SK-N-SH (cell line): ENCODE data around the gene KLK2. TPM values are rescaled to one million over a fixed set of nuclear protein-coding genes. Genes with fewer than 3 reads are reported as not detected.

ENCODE experiments used
- CTCF ChIA-PET: fragments of 300-600, 350-600 bp; formaldehyde crosslinking; extraction: SDS; loops from one replicate; lab custom pipeline; 2021; lab: Yijun Ruan, JAX
- POLR2A ChIA-PET: fragments of 350-600 bp; sonication (Branson Sonifier 250); formaldehyde crosslinking; extraction: SDS; loops from one replicate; lab custom pipeline; 2020; ENCODE audit warnings: antibody characterized with exemption, inconsistent platforms; lab: Yijun Ruan, JAX
- DNase-seq: peaks from one replicate; pipeline ENCODE4 v3.0.0; 2012
- H2AFZ ChIP-seq: fragments of 200-600 bp; sonication (generic); 2 replicates; pipeline ENCODE4 v1.8.1; 2016; ENCODE audit warnings: antibody characterized with exemption, mild to moderate bottlenecking, low read depth
- H3F3A ChIP-seq: fragments of 200-600 bp; sonication (generic); replicated peaks from 2 replicates; pipeline ENCODE3; 2016; ENCODE audit warnings: antibody characterized with exemption, mild to moderate bottlenecking; ENCODE audit not compliant: insufficient read depth
- H3K27ac ChIP-seq, 2 experiments: fragments of 200-500 bp in 1 of 2; fragments of 200-600 bp in 1 of 2; sonication (Bioruptor generic) in 1 of 2; sonication (generic), shearing (Covaris generic) in 1 of 2; 2 replicates each; pipeline versions ENCODE4 v1.5.1 to v1.6.1; 2014 to 2016; ENCODE audit warnings: low read depth in 2 of 2, inconsistent platforms in 1 of 2, low read length in 1 of 2, mild to moderate bottlenecking in 1 of 2, mixed read lengths in 1 of 2
- H3K27me3 ChIP-seq: fragments of 200-600 bp; sonication (generic), shearing (Covaris generic); 2 replicates; pipeline ENCODE4 v1.6.1; 2016; ENCODE audit warnings: mixed run types; ENCODE audit not compliant: insufficient read depth
- H3K36me3 ChIP-seq, 2 experiments: fragments of 200-500 bp in 1 of 2; fragments of 200-600 bp in 1 of 2; sonication (Bioruptor generic) in 1 of 2; sonication (generic) in 1 of 2; replicated peaks in 1 of 2; 2 replicates each; pipeline versions ENCODE3 to v1.5.1; 2014 to 2016; ENCODE audit warnings: low read length in 1 of 2, mild to moderate bottlenecking in 1 of 2; ENCODE audit not compliant: insufficient read depth in 2 of 2, control insufficient read depth in 1 of 2
- H3K4me1 ChIP-seq, 2 experiments: fragments of 200-500 bp in 1 of 2; fragments of 200-600 bp in 1 of 2; sonication (Bioruptor generic) in 1 of 2; sonication (generic), shearing (Covaris generic) in 1 of 2; 2 replicates each; pipeline versions ENCODE4 v1.5.1 to v1.6.1; 2014 to 2016; ENCODE audit warnings: low read depth in 1 of 2, low read length in 1 of 2, mixed run types in 1 of 2; ENCODE audit not compliant: insufficient read depth in 2 of 2, control insufficient read depth in 1 of 2
- H3K4me2 ChIP-seq: fragments of 200-600 bp; sonication (generic), shearing (Covaris generic); 2 replicates; pipeline ENCODE4 v1.6.1; 2017; ENCODE audit warnings: mixed run types
- H3K4me3 ChIP-seq, 2 experiments: fragments of 200-500 bp in 1 of 2; fragments of 200-600 bp in 1 of 2; sonication (Bioruptor generic) in 1 of 2; sonication (generic), shearing (Covaris generic) in 1 of 2; 2 replicates each; pipeline versions ENCODE4 v1.5.1 to v1.8.1; 2014 to 2016; ENCODE audit warnings: low read depth in 2 of 2, inconsistent platforms in 1 of 2, low read length in 1 of 2, mild to moderate bottlenecking in 1 of 2, mixed read lengths in 1 of 2, moderate library complexity in 1 of 2
- H3K79me2 ChIP-seq: fragments of 200-600 bp; sonication (generic); 2 replicates; pipeline ENCODE4 v1.8.1; 2017; ENCODE audit warnings: mild to moderate bottlenecking; ENCODE audit not compliant: insufficient read depth
- H3K9ac ChIP-seq: fragments of 200-600 bp; sonication (generic); 2 replicates; pipeline ENCODE4 v1.6.1; 2017; ENCODE audit warnings: mixed run types
- H3K9me2 ChIP-seq: fragments of 200-600 bp; sonication (generic); 2 replicates; pipeline ENCODE4 v1.6.1; 2017; ENCODE audit warnings: mixed run types
- H3K9me3 ChIP-seq: fragments of 200-600 bp; sonication (generic); 2 replicates; pipeline ENCODE4 v1.6.1; 2017; ENCODE audit warnings: mixed run types, mild to moderate bottlenecking, moderate library complexity
- H4K20me1 ChIP-seq: fragments of 200-600 bp; sonication (generic); 2 replicates; pipeline ENCODE4 v1.6.1; 2017; ENCODE audit warnings: mild to moderate bottlenecking, mixed run types; ENCODE audit not compliant: insufficient read depth
- ELF1 ChIP-seq: IDR thresholded peaks from 2 replicates; pipeline ENCODE4 v1.4.0; 2012
- EZH2phosphoT487 ChIP-seq: fragments of 200-600 bp; sonication (generic); IDR thresholded peaks from 2 replicates; pipeline ENCODE4 v1.6.1; 2017; ENCODE audit warnings: low read depth, mixed run types, mild to moderate bottlenecking, antibody characterized with exemption, moderate library complexity, borderline replicate concordance
- FOSL2 ChIP-seq: IDR thresholded peaks from 2 replicates; pipeline ENCODE4 v1.4.0; 2012; ENCODE audit warnings: low read depth, mild to moderate bottlenecking, moderate library complexity, borderline replicate concordance
- GABPA ChIP-seq: IDR thresholded peaks from 2 replicates; pipeline ENCODE4 v1.4.0; 2012; ENCODE audit warnings: low read depth, mild to moderate bottlenecking
- MEF2A ChIP-seq: IDR thresholded peaks from 2 replicates; pipeline ENCODE4 v1.4.0; 2012; ENCODE audit warnings: low read depth, borderline replicate concordance
- MXI1 ChIP-seq: IDR thresholded peaks from 2 replicates; pipeline ENCODE4 v1.6.1; 2012; ENCODE audit warnings: mild to moderate bottlenecking, low read depth, low read length, improper control_type of control experiment
- NFIC ChIP-seq: IDR thresholded peaks from 2 replicates; pipeline ENCODE4 v1.4.0; 2012; ENCODE audit warnings: borderline replicate concordance
- REST ChIP-seq: IDR thresholded peaks from 2 replicates; pipeline ENCODE4 v1.6.1; 2012; ENCODE audit warnings: mild to moderate bottlenecking, low read depth, low read length, moderate library complexity
- SIN3A ChIP-seq: IDR thresholded peaks from 2 replicates; pipeline ENCODE4 v1.6.1; 2012; ENCODE audit warnings: low read depth, mild to moderate bottlenecking, low read length, moderate library complexity, borderline replicate concordance
- TCF12 ChIP-seq: IDR thresholded peaks from 2 replicates; pipeline ENCODE4 v1.4.0; 2012
- TEAD4 ChIP-seq: IDR thresholded peaks from 2 replicates; pipeline ENCODE4 v1.4.0; 2012; ENCODE audit warnings: mild to moderate bottlenecking, borderline replicate concordance; ENCODE audit not compliant: insufficient read depth
- USF1 ChIP-seq: IDR thresholded peaks from 2 replicates; pipeline ENCODE4 v1.4.0; 2012; ENCODE audit warnings: low read depth, borderline replicate concordance
- YY1 ChIP-seq: IDR thresholded peaks from 2 replicates; pipeline ENCODE4 v1.4.0; 2012; ENCODE audit warnings: low read depth, mild to moderate bottlenecking
- WGBS: methylation state at CpG from one replicate; pipeline ENCODE4 v1.1.6; 2017; ENCODE audit warnings: low lambda C conversion rate; 5-methylcytosine and 5-hydroxymethylcytosine counted together
- polyA plus RNA-seq, 3 experiments: library from polyadenylated mRNA; depleted of rRNA; stranded (reverse); fragments of >200 nt; gene quantifications; 2 replicates each; pipeline ENCODE4 v1.2.3, GENCODE V29; 2012

KLK2 gene
- polyA plus RNA-seq, 1 of the 3 experiments (the other 2 are of a cell fraction) = 0.15 TPM

GRCh38 chr19:50830266-50831025, 42.8 kb upstream of the KLK2 start:
- Histone ChIP-seq H3K4me2 (no peak overlapping the region), H3K27ac (no peak overlapping the region), H3K36me3 (no peaks in the 10 kb centered on the region), H3K9me2 (no peaks in the 10 kb centered on the region), H3K79me2 (no peaks in the 10 kb centered on the region), H3K9me3 (no peaks in the 10 kb centered on the region), H3K4me1 (peaks cover 0 to 3% of the 10 kb centered on the region in 2 experiments; a peak in 1 of 4 replicates), H3K9ac (no peak overlapping the region), H3K27me3 (peaks cover 7% of the 10 kb centered on the region; the same call in 1 of the 2 replicates), H3F3A (no peaks in the 10 kb centered on the region), H2AFZ (no peak overlapping the region), H3K4me3 (no peak overlapping the region), H4K20me1 (no peaks in the 10 kb centered on the region)
- peak; percentile 57 for DNase-seq
- TF ChIP-seq YY1 (no peak), NFIC (no peak), TEAD4 (no peak), FOSL2 (no peak), REST (no peak), SIN3A (no peak), MXI1 (no peak), TCF12 (no peak), EZH2phosphoT487 (no peak), MEF2A (no peak), ELF1 (no peak)
- WGBS = 51% methylated on average over 16 of the region's 17 CpGs
- CTCF ChIA-PET = no interaction called here
- POLR2A ChIA-PET = no interaction called here

- no peaks in the 10 kb centered on the region for H3K9me3 ChIP-seq
- no peak for DNase-seq
- POLR2A ChIA-PET = no interaction called here
- no peak overlapping the region for H3K27ac ChIP-seq
- H3K9me2 ChIP-seq = no peaks in the 10 kb centered on the region
- H3K27me3 ChIP-seq = peaks cover 8% of the 10 kb centered on the region; the same call in 1 of the 2 replicates
- no peaks in the 10 kb centered on the region for H3K79me2 ChIP-seq
- TF ChIP-seq USF1 = no peak
- TF ChIP-seq GABPA = no peak
- H3K36me3 ChIP-seq = no peaks in the 10 kb centered on the region
- no peak overlapping the region for H3K9ac ChIP-seq
- no peak overlapping the region for H3K4me3 ChIP-seq
- peaks cover 0 to 5% of the 10 kb centered on the region in 2 experiments; a peak in 1 of 4 replicates for H3K4me1 ChIP-seq
- CTCF ChIA-PET = no interaction called here
- WGBS = 37% methylated on average over 6 of the region's 7 CpGs
- H3F3A ChIP-seq = no peaks in the 10 kb centered on the region
- H2AFZ ChIP-seq = no peak overlapping the region
- no peaks in the 10 kb centered on the region for H4K20me1 ChIP-seq
- no peak overlapping the region for H3K4me2 ChIP-seq
Observed at GRCh38 chr19:50831026-50831396, 42.2 kb upstream of the KLK2 start.
